ENCODE results near the gene ODF2L. TPM values are rescaled to one million over a fixed set of nuclear protein-coding genes. Genes with fewer than 3 reads are reported as not detected.
A peak's percentile ranks its signal among the peaks of the same experiment; 100 is the strongest.

The ODF2L gene
- total and polyA plus RNA-seq, 4 donors = 3.0 to 6.5 (median 5.2) TPM

DNA sequence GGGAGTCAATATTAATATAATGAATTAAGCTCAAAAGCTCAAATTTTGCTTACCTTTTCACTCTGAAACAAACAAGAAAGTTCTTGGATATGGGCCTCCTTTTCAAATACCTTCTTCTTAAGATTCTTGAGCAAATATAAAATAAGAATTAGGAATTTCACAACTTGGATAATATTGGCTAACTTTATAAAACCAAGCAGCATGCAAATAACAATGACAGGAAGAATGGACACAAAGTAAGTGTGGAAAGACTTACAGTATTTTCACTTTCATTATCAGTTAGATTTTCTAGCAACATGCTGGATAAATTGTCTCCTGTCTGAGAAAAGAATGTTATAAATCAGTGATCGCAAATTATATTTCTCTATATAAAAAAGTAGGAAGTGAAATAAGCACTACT is 13.2 kb downstream of the ODF2L start:
- peak overlapping the region in 2 of 3 donors; percentile 15 to 23 for H3K4me3 ChIP-seq (ENCODE audit: low read depth in 1 of 3, low read length in 3 of 3)
- H3K9ac ChIP-seq (ENCODE audit: low read depth in 1 of 2, low read length in 2 of 2) = peak overlapping the region in 1 of 2 donors; percentile 58
- DNase-seq (ENCODE audit: low spot score) = no peak
- no peaks in the 10 kb centered on the region for H3K9me3 ChIP-seq (ENCODE audit: control insufficient read depth in 4 of 4, low read length in 3 of 4)
- peaks cover 0 to 2% (median 0%) of the 10 kb centered on the region in 4 donors for H3K36me3 ChIP-seq (ENCODE audit: control insufficient read depth in 4 of 4, insufficient read depth in 3 of 4, low read depth in 1 of 4, low read length in 3 of 4)
- H3K4me1 ChIP-seq (ENCODE audit: control insufficient read depth in 4 of 4, insufficient read depth in 4 of 4, low read length in 3 of 4) = peaks cover 0 to 8% (median 3%) of the 10 kb centered on the region in 4 donors
- WGBS = 46% methylated on average over 1 of the region's 1 CpG
- TF ChIP-seq YY1 (IDR thresholded peaks at IDR 0.05) = peak; percentile 24
- TF ChIP-seq HNF4A (conservative IDR thresholded peaks at IDR 0.05) = no peak
- TF ChIP-seq, protein P1, sequence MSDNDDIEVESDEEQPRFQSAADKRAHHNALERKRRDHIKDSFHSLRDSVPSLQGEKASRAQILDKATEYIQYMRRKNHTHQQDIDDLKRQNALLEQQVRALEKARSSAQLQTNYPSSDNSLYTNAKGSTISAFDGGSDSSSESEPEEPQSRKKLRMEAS (IDR thresholded peaks at IDR 0.05) = no peak
- peak overlapping the region; percentile 1 to 20 for H3K27ac ChIP-seq (ENCODE audit: low read depth in 1 of 2, low read length in 2 of 2)
- H3K27me3 ChIP-seq (ENCODE audit: control insufficient read depth in 4 of 4, insufficient read depth in 4 of 4, low read length in 3 of 4) = no peaks in the 10 kb centered on the region

DNA sequence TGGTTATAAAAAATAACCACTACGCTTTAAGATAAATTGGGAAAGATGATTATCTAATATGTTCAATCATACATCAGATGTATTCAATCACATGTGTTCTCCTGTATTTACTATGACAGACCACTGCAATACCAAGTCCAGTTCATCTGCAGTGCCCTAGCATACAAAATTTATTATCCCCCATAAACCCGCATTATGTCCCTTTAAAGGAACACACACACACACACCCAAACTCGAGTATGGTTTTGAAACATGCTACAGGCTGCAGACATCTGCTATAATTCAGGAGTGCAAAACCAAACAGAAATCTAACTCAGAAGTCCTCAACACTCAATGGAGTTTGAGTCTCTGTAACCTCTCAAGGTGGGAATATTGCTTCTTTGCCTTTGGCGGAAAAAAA is 14.9 kb downstream of the ODF2L start:
- DNase-seq (ENCODE audit: low spot score) = no peak
- H3K36me3 ChIP-seq (ENCODE audit: control insufficient read depth in 4 of 4, insufficient read depth in 3 of 4, low read depth in 1 of 4, low read length in 3 of 4) = peaks cover 0 to 2% (median 0%) of the 10 kb centered on the region in 4 donors
- WGBS = 70% methylated on average over 4 of the region's 4 CpGs
- H3K9ac ChIP-seq (ENCODE audit: low read depth in 1 of 2, low read length in 2 of 2) = no peak overlapping the region
- peaks cover 0 to 8% (median 3%) of the 10 kb centered on the region in 4 donors for H3K4me1 ChIP-seq (ENCODE audit: control insufficient read depth in 4 of 4, insufficient read depth in 4 of 4, low read length in 3 of 4)
- no peak overlapping the region for H3K4me3 ChIP-seq (ENCODE audit: low read depth in 1 of 3, low read length in 3 of 3)
- peak overlapping the region in 1 of 2 donors; percentile 15 for H3K27ac ChIP-seq (ENCODE audit: low read depth in 1 of 2, low read length in 2 of 2)
- no peaks in the 10 kb centered on the region for H3K27me3 ChIP-seq (ENCODE audit: control insufficient read depth in 4 of 4, insufficient read depth in 4 of 4, low read length in 3 of 4)
- TF ChIP-seq, protein P1 (IDR thresholded peaks at IDR 0.05) = no peak
- TF ChIP-seq GABPA (IDR thresholded peaks at IDR 0.05 in 1 of 2, conservative IDR thresholded peaks at IDR 0.05 in 1 of 2) = no peak
- TF ChIP-seq EGR1 (IDR thresholded peaks at IDR 0.05; ENCODE audit: low read depth in 2 of 2) = no peak
- TF ChIP-seq, protein P2, sequence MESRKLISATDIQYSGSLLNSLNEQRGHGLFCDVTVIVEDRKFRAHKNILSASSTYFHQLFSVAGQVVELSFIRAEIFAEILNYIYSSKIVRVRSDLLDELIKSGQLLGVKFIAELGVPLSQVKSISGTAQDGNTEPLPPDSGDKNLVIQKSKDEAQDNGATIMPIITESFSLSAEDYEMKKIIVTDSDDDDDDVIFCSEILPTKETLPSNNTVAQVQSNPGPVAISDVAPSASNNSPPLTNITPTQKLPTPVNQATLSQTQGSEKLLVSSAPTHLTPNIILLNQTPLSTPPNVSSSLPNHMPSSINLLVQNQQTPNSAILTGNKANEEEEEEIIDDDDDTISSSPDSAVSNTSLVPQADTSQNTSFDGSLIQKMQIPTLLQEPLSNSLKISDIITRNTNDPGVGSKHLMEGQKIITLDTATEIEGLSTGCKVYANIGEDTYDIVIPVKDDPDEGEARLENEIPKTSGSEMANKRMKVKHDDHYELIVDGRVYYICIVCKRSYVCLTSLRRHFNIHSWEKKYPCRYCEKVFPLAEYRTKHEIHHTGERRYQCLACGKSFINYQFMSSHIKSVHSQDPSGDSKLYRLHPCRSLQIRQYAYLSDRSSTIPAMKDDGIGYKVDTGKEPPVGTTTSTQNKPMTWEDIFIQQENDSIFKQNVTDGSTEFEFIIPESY (IDR thresholded peaks at IDR 0.05) = no peak
- TF ChIP-seq NR2F2 (IDR thresholded peaks at IDR 0.05) = no peak
- no peak for TF ChIP-seq RXRA (IDR thresholded peaks at IDR 0.05)
- TF ChIP-seq YY1 (IDR thresholded peaks at IDR 0.05) = no peak
- TF ChIP-seq HNF4A (conservative IDR thresholded peaks at IDR 0.05) = no peak
- no peak for TF ChIP-seq SP1 (IDR thresholded peaks at IDR 0.05)
- TF ChIP-seq FOXA1 (IDR thresholded peaks at IDR 0.05) = no peak
- no peak for TF ChIP-seq REST (IDR thresholded peaks at IDR 0.05)
- no peak for TF ChIP-seq CTCF (IDR thresholded peaks at IDR 0.05; ENCODE audit: low read depth, low read length, missing input control)
- no peaks in the 10 kb centered on the region for H3K9me3 ChIP-seq (ENCODE audit: control insufficient read depth in 4 of 4, low read length in 3 of 4)
